Activated B cell treated with CpG ODN at 0.5 μM for 24 hours (primary cell): ENCODE measurements around the gene PLCB4. TPM values are rescaled to one million over a fixed set of nuclear protein-coding genes. Genes with fewer than 3 reads are reported as not detected.

ENCODE experiments used
- ATAC-seq: fragments of 200-7000 bp; cut with Tn5 transposase; one replicate; pipeline ENCODE4 v1.10.0; 2021; ENCODE audit warnings: low read depth, mild to moderate bottlenecking, moderate library complexity
- CTCF ChIA-PET: fragments of 350-600 bp; sonication (Branson Sonifier 250); formaldehyde crosslinking; loops from one replicate; lab custom pipeline; 2021; ENCODE audit warnings: antibody characterized with exemption; lab: Charles Lee
- POLR2A ChIA-PET: fragments of 350-600 bp; sonication (Branson Sonifier 250); formaldehyde crosslinking; loops from one replicate; lab custom pipeline; 2021; ENCODE audit warnings: antibody characterized with exemption; lab: Charles Lee
- DNase-seq: peaks from one replicate; pipeline ENCODE4 v3.0.0; 2022
- H3K27ac Mint-ChIP-seq: one replicate; pipeline ENCODE4 v1.8.0; 2020; ENCODE audit warnings: mixed read lengths
- H3K27me3 Mint-ChIP-seq: one replicate; pipeline ENCODE4 v1.8.0; 2021; ENCODE audit warnings: mixed read lengths
- H3K36me3 Mint-ChIP-seq: one replicate; pipeline ENCODE4 v1.8.0; 2021; ENCODE audit warnings: low read depth, mixed read lengths
- H3K4me1 Mint-ChIP-seq: one replicate; pipeline ENCODE4 v1.8.0; 2021; ENCODE audit warnings: mixed read lengths
- H3K4me3 Mint-ChIP-seq: one replicate; pipeline ENCODE4 v1.8.0; 2020; ENCODE audit warnings: mild to moderate bottlenecking, mixed read lengths
- H3K9me3 Mint-ChIP-seq: one replicate; pipeline ENCODE4 v1.8.0; 2020; ENCODE audit warnings: mixed read lengths
- intact Hi-C: fragments of 100-400 bp; cut with micrococcal nuclease; formaldehyde crosslinking; loops from one replicate; pipeline ENCODE4 v1.15.1; 2024
- total RNA-seq: library from RNA; stranded (reverse); gene quantifications from 2 replicates; pipeline ENCODE4 v1.2.3, GENCODE V29; 2022
- TF ChIP-seq, protein P1 (sequence below): fragments of 200-600 bp; IDR thresholded peaks from one replicate; pipeline ENCODE4 v1.8.0; 2022; ENCODE audit warnings: antibody characterized with exemption, mild to moderate bottlenecking

PLCB4 gene
- total RNA-seq, 1 donor from 2014 or later, result not detected

DNA sequence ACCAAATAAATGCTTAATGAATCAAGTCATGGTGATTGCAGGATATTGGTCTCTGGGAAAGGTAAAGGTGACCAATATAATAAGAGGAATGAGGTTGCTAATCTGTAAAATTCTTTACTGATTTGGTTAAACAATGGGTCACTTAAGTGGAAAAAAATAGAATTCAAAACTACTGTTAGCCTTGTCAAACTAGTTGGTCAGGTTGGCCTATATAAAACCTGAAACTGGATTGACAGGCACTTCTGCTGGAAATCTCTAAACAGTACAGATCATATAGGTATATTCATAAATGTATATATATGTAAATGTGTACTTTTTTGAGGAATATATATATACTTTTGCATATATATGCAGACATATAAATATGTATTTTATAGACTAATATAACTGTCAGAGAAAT is 19.7 kb downstream of the PLCB4 start:
- Mint-ChIP-seq H3K27ac (no peak overlapping the region), H3K9me3 (no peaks in the 10 kb centered on the region), H3K27me3 (no peaks in the 10 kb centered on the region), H3K4me3 (no peak overlapping the region), H3K36me3 (no peaks in the 10 kb centered on the region), H3K4me1 (no peaks in the 10 kb centered on the region)
- TF ChIP-seq, protein P1, sequence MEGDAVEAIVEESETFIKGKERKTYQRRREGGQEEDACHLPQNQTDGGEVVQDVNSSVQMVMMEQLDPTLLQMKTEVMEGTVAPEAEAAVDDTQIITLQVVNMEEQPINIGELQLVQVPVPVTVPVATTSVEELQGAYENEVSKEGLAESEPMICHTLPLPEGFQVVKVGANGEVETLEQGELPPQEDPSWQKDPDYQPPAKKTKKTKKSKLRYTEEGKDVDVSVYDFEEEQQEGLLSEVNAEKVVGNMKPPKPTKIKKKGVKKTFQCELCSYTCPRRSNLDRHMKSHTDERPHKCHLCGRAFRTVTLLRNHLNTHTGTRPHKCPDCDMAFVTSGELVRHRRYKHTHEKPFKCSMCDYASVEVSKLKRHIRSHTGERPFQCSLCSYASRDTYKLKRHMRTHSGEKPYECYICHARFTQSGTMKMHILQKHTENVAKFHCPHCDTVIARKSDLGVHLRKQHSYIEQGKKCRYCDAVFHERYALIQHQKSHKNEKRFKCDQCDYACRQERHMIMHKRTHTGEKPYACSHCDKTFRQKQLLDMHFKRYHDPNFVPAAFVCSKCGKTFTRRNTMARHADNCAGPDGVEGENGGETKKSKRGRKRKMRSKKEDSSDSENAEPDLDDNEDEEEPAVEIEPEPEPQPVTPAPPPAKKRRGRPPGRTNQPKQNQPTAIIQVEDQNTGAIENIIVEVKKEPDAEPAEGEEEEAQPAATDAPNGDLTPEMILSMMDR, result no peak
- ChIA-PET POLR2A (no interaction called here), CTCF (no interaction called here)
- intact Hi-C loops, result no loop called here
- no peak for DNase-seq
- ATAC-seq, result no peak

DNA sequence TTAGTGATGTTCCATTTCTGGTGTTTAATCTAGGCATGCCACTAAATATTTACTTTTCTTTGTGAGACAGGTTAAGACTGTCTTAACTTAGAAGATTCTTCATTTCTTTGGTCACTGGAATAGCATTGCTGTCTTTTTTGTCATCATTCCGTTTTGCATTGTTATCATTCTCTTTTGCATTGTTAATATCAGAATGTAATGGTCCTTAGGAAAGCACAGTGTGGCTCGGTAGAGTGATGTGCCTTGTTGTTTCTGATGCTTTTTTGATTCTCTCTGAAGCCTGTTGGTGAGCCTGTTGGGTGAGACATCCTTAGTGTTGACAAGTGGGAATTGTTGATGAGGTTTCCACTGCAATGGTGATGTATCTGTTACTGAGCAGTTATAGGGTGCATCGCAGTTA is 23.2 kb downstream of the PLCB4 start:
- Mint-ChIP-seq H3K36me3 (no peaks in the 10 kb centered on the region), H3K27me3 (no peaks in the 10 kb centered on the region), H3K4me3 (no peak overlapping the region), H3K27ac (no peak overlapping the region), H3K4me1 (no peaks in the 10 kb centered on the region), H3K9me3 (no peaks in the 10 kb centered on the region)
- ChIA-PET CTCF (no interaction called here), POLR2A (no interaction called here)
- intact Hi-C loops, result no loop called here
- ATAC-seq, result no peak
- TF ChIP-seq, protein P1, result no peak
- no peak for DNase-seq

GRCh38 chr20:9092655-9093054 is 23.8 kb downstream of the PLCB4 start:
- no peaks in the 10 kb centered on the region for H3K4me1 Mint-ChIP-seq
- CTCF ChIA-PET, result no interaction called here

DNA sequence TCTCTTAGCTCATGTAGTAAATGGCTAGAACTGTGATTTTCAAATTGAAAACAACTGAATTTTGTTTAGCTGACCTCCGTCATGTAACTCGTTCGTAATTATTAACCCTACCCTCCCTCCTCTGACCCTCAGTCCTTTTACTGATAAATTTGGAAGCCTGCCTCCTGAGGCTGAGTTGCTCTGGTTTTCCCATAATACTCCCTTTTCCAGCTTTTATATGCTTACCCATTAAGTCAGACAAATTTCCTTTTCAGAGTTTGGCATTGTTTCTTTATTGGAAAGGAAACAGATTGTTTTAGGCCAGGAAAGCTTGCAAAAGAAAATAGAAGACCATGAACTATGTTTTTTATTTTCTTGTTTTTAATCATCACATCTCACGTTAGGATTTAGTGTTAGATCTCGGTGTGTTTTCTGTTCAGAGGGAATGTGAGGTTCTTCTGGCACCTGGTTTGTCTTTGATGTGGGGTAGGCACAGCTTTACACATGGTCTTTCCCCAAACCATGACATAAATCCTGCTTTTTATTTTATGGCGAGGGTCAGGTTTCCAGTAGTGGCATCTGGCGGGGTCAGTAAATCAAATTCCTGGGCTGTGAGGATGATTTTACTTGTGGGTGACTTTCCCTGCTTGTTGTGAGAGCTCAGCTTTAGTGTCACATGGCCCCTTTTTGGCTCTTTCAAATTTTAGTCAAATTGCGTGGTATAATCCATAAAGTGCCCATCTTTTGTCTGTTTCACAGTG is 24.5 kb downstream of the PLCB4 start:
- no peaks in the 10 kb centered on the region for H3K9me3 Mint-ChIP-seq
- H3K27ac Mint-ChIP-seq, result no peak overlapping the region
- DNase-seq, result no peak
- no peak for ATAC-seq
- intact Hi-C loops, result no loop called here
- H3K27me3 Mint-ChIP-seq, result no peaks in the 10 kb centered on the region
- ChIA-PET CTCF (no interaction called here), POLR2A (no interaction called here)
- H3K4me1 Mint-ChIP-seq, result no peaks in the 10 kb centered on the region
- H3K4me3 Mint-ChIP-seq, result no peak overlapping the region
- no peaks in the 10 kb centered on the region for H3K36me3 Mint-ChIP-seq
- TF ChIP-seq, protein P1, result no peak

More at GRCh38 chr20:9092655-9093054, 23.8 kb downstream of the PLCB4 start:
- intact Hi-C loops, result no loop called here
- no peak overlapping the region for H3K27ac Mint-ChIP-seq
- H3K9me3 Mint-ChIP-seq, result no peaks in the 10 kb centered on the region
- ATAC-seq (no peak), DNase-seq (no peak)
- no peaks in the 10 kb centered on the region for H3K27me3 Mint-ChIP-seq
- H3K36me3 Mint-ChIP-seq, result no peaks in the 10 kb centered on the region
- POLR2A ChIA-PET, result no interaction called here
- TF ChIP-seq, protein P1, result no peak
- H3K4me3 Mint-ChIP-seq, result no peak overlapping the region

DNA sequence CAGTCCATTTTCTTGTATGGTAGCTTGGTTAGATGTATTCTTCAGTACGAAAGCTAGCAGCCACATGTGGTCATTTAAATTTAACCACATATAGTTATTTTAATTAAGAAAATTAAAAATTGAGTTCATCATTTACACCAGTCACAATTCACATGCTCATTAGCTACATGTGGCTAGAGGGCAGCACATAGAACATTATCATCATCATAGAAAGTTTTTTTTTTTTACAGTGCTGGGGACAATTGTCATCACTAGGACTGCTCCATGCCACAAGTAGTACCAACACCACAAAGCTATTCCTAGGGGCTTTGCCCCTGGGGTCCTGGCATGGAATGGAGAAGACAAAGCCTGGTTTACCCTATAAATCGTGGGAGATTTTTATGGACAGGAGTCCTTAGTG is 30.5 kb downstream of the PLCB4 start:
- no peak for DNase-seq
- H3K4me3 Mint-ChIP-seq, result no peak overlapping the region
- no peaks in the 10 kb centered on the region for H3K36me3 Mint-ChIP-seq
- ChIA-PET POLR2A (no interaction called here), CTCF (no interaction called here)
- H3K4me1 Mint-ChIP-seq, result no peaks in the 10 kb centered on the region
- H3K27me3 Mint-ChIP-seq, result no peaks in the 10 kb centered on the region
- intact Hi-C loops, result no loop called here
- no peak overlapping the region for H3K27ac Mint-ChIP-seq
- ATAC-seq, result no peak
- TF ChIP-seq, protein P1, result no peak
- no peaks in the 10 kb centered on the region for H3K9me3 Mint-ChIP-seq
